ENCODE measurements around the gene ATOSB.

The ATOSB gene

GRCh38 chr9:35089434-35089833 is 26.2 kb downstream of the ATOSB start:
- no peak for DNase-seq (ENCODE audit: low read depth in 2 of 2)

- no peak for DNase-seq (ENCODE audit: low read depth in 2 of 2)
Measured at GRCh38 chr9:35085078-35085477, 30.6 kb downstream of the ATOSB start.

- DNase-seq (ENCODE audit: low read depth in 2 of 2) = peak; percentile 47 to 59
Measured at GRCh38 chr9:35079426-35080341, 36.0 kb downstream of the ATOSB start, which contains the start of gene FANCG. TSS of gene FANCG (minus strand) at chr9:35079942. CDS start at chr9:35079524, 418 bp downstream.

GRCh38 chr9:35079041-35079425 is 36.6 kb downstream of the ATOSB start:
- no peak for DNase-seq (ENCODE audit: low read depth in 2 of 2)

- DNase-seq (ENCODE audit: low read depth in 2 of 2) = no peak
Measured at GRCh38 chr9:35078066-35078465, 37.6 kb downstream of the ATOSB start.

GRCh38 chr9:35076848-35077247 is 38.8 kb downstream of the ATOSB start:
- no peak for DNase-seq (ENCODE audit: low read depth in 2 of 2)

GRCh38 chr9:35075358-35075757 is 40.3 kb downstream of the ATOSB start:
- DNase-seq (ENCODE audit: low read depth in 2 of 2) = no peak

GRCh38 chr9:35074791-35075190 is 40.9 kb downstream of the ATOSB start:
- no peak for DNase-seq (ENCODE audit: low read depth in 2 of 2)

GRCh38 chr9:35074141-35074540 is 41.5 kb downstream of the ATOSB start:
- DNase-seq (ENCODE audit: low read depth in 2 of 2) = no peak

- DNase-seq (ENCODE audit: low read depth in 2 of 2) = no peak
Measured at GRCh38 chr9:35073279-35073612, 42.4 kb downstream of the ATOSB start.

- DNase-seq (ENCODE audit: low read depth in 2 of 2) = peak; percentile 85 to 91
Measured at GRCh38 chr9:35072461-35073278, 43.0 kb downstream of the ATOSB start, which contains the start of gene VCP. TSS of gene VCP (minus strand) at chr9:35072625. CDS start at chr9:35072353, 272 bp downstream.

- peak; percentile 26 to 52 for DNase-seq (ENCODE audit: low read depth in 2 of 2)
Measured at GRCh38 chr9:35071814-35072460, 43.7 kb downstream of the ATOSB start.

- no peak for DNase-seq (ENCODE audit: low read depth in 2 of 2)
Measured at GRCh38 chr9:35070823-35071813, 44.5 kb downstream of the ATOSB start.

- DNase-seq (ENCODE audit: low read depth in 2 of 2) = no peak
Measured at GRCh38 chr9:35069020-35069419, 46.6 kb downstream of the ATOSB start.

- no peak for DNase-seq (ENCODE audit: low read depth in 2 of 2)
Measured at GRCh38 chr9:35067056-35067455, 48.6 kb downstream of the ATOSB start.

- DNase-seq (ENCODE audit: low read depth in 2 of 2) = no peak
Measured at GRCh38 chr9:35060548-35061207, 55.0 kb downstream of the ATOSB start.

- no peak for DNase-seq (ENCODE audit: low read depth in 2 of 2)
Measured at GRCh38 chr9:35059438-35059837, 56.2 kb downstream of the ATOSB start.

GRCh38 chr9:35057271-35057620 is 58.4 kb downstream of the ATOSB start:
- no peak for DNase-seq (ENCODE audit: low read depth in 2 of 2)

GRCh38 chr9:35056571-35057270 is 58.9 kb downstream of the ATOSB start:
- DNase-seq (ENCODE audit: low read depth in 2 of 2) = no peak
